HL-60 (cell line): ENCODE data around the gene RTP3.

ENCODE experiments used
- DNase-seq, 2 experiments: peaks; one replicate each; pipeline ENCODE4 v3.0.0-alpha.2; 2010 to 2020; ENCODE audit warnings: low read depth in 1 of 2, low spot score in 1 of 2
- H3K27ac ChIP-seq: fragments of 250-450 bp; sonication (Bioruptor Pico); replicated peaks from 2 replicates; pipeline ENCODE4 v1.5.1; 2020; ENCODE audit warnings: mild to moderate bottlenecking, moderate library complexity
- H3K27me3 ChIP-seq: fragments of 250-450 bp; sonication (Bioruptor Pico); 2 replicates; pipeline ENCODE4 v1.5.1; 2021; ENCODE audit warnings: mild to moderate bottlenecking, moderate library complexity; ENCODE audit not compliant: insufficient read depth, poor library complexity, severe bottlenecking
- H3K4me3 ChIP-seq: replicated peaks from 2 replicates; pipeline ENCODE4 v1.5.1; 2011; ENCODE audit warnings: mild to moderate bottlenecking, control low read depth, low read length; ENCODE audit not compliant: insufficient read depth
- CTCF ChIP-seq: IDR thresholded peaks from one replicate; pipeline ENCODE4 v1.5.1; 2011; ENCODE audit warnings: low read length, control low read depth, inconsistent platforms; ENCODE audit not compliant: insufficient read depth
- GABPA ChIP-seq: IDR thresholded peaks from 2 replicates; pipeline ENCODE4 v1.6.1; 2012; ENCODE audit warnings: low read depth
- POLR2AphosphoS5 ChIP-seq: IDR thresholded peaks from 2 replicates; pipeline ENCODE4 v1.6.1; 2012; ENCODE audit warnings: low read depth
- REST ChIP-seq: IDR thresholded peaks from 2 replicates; pipeline ENCODE4 v1.6.1; 2012; ENCODE audit warnings: low read depth; ENCODE audit not compliant: insufficient replicate concordance
- SPI1 ChIP-seq: IDR thresholded peaks from 2 replicates; pipeline ENCODE4 v1.6.1; 2012; ENCODE audit warnings: low read depth, mild to moderate bottlenecking, borderline replicate concordance

Gene RTP3

GRCh38 chr3:46495901-46496456, 1.8 kb upstream of the RTP3 start:
- no peak for DNase-seq
- Histone ChIP-seq H3K27me3 (no peaks in the 10 kb centered on the region), H3K27ac (no peak overlapping the region), H3K4me3 (no peak overlapping the region)
- no peak for TF ChIP-seq POLR2AphosphoS5
- no peak for TF ChIP-seq REST
- no peak for TF ChIP-seq CTCF
- TF ChIP-seq GABPA: no peak
- no peak for TF ChIP-seq SPI1

DNA sequence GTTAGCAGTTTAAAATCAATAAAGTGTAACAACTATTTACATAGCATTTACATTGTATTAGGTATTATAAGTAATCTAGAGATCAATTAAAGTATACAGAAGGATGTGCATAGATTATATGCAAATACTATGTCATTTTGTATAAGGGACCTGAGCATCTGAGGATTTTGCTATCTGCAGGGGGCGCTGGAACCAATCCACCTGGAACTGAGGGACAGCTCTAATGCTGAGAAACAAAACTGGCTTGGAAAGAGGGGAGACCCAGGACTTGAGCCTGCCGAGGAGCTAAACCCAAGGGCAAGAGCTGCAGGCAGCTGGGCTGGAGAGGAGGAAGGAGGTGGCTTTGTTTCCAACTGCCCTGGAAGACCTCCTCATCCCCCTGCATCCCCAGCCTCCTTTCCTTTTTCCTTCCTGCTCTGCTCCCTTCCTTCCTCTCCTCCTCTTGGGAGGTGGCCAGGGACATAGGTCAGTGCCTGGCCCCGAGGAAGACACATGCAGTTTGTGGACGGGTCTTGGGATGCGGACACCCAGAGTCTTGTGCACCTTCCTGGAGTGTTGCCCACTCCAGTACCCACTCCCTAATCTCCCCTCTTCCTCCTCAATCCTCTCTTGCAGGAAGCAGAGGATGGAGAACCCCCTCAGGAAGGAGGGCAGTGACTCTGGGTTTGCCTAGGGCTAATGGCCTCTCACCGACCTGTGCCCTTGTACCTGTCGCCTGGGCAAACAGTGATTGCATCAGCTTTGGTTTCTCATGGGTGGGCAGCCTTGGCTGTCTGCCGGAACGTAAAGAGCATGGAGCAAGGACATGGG, 825 bp upstream of the RTP3 start:
- Histone ChIP-seq H3K27ac (no peak overlapping the region), H3K27me3 (no peaks in the 10 kb centered on the region), H3K4me3 (no peak overlapping the region)
- DNase-seq: peak in 1 of 2 experiments; percentile 32
- no peak for TF ChIP-seq SPI1
- TF ChIP-seq CTCF: peak; percentile 6
- TF ChIP-seq GABPA: no peak

GRCh38 chr3:46498916-46499519, 1.2 kb downstream of the RTP3 start:
- no peak overlapping the region for H3K4me3 ChIP-seq
- no peaks in the 10 kb centered on the region for H3K27me3 ChIP-seq
- no peak overlapping the region for H3K27ac ChIP-seq
- TF ChIP-seq REST: no peak
- no peak for TF ChIP-seq CTCF
- TF ChIP-seq SPI1: no peak
- TF ChIP-seq GABPA: no peak
- no peak for TF ChIP-seq POLR2AphosphoS5
- DNase-seq: no peak
